PFSK-1 (cell line): ENCODE results near the gene PREX1.

Experiments used
- FOXP2 ChIP-seq: optimal IDR thresholded peaks from 2 replicates; pipeline ENCODE3; 2011; ENCODE audit warnings: borderline replicate concordance, control low read depth, inconsistent platforms; ENCODE audit not compliant: insufficient read depth; ENCODE audit errors: extremely low read length, extremely low read depth
- POLR2AphosphoS5 ChIP-seq: IDR thresholded peaks from 2 replicates; pipeline ENCODE4 v1.6.1; 2012; ENCODE audit warnings: low read depth, mild to moderate bottlenecking, control low read depth, low read length, moderate library complexity
- SIN3A ChIP-seq: IDR thresholded peaks from 2 replicates; pipeline ENCODE4 v1.6.1; 2012; ENCODE audit warnings: mild to moderate bottlenecking, low read length, moderate library complexity, borderline replicate concordance; ENCODE audit not compliant: insufficient read depth
- TAF1 ChIP-seq: IDR thresholded peaks from 2 replicates; pipeline ENCODE4 v1.6.1; 2012; ENCODE audit warnings: low read length, control low read depth, borderline replicate concordance; ENCODE audit not compliant: insufficient read depth
- TF ChIP-seq, protein P1 (sequence below), 2 experiments: IDR thresholded peaks; 2 replicates each; pipeline versions ENCODE4 v1.6.1 to v1.8.0; 2011 to 2012; ENCODE audit warnings: low read depth in 2 of 2, low read length in 2 of 2, control low read depth in 1 of 2, inconsistent platforms in 1 of 2, mild to moderate bottlenecking in 1 of 2, moderate library complexity in 1 of 2; ENCODE audit not compliant: insufficient read depth in 1 of 2

The PREX1 gene

DNA sequence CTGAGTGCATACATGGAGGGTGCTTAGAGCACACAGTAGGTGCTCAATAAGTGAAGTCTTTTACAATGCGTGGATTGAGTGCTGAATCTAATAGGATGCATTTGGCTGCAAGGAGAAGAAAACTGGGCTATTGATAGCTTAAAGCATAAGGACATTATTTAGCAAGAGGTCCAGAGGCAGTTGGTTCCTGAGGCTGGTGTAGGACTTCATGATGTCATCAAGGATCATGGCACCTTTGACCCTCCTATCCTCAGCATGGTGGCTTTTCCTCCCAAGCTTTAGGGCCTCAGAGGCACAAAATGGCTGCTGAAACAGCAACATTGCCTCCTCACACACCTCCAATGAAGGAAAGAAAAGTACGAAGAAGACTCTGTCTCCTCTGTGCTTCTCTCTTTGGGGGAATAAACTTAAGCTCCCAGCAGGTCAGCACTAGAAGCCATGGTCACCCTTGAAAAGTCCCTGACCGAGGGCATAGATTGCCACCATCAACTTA is 3.1 kb upstream of the PREX1 start:
- TF ChIP-seq FOXP2 (no peak), SIN3A (no peak), POLR2AphosphoS5 (no peak), TAF1 (no peak)
- TF ChIP-seq, protein P1, sequence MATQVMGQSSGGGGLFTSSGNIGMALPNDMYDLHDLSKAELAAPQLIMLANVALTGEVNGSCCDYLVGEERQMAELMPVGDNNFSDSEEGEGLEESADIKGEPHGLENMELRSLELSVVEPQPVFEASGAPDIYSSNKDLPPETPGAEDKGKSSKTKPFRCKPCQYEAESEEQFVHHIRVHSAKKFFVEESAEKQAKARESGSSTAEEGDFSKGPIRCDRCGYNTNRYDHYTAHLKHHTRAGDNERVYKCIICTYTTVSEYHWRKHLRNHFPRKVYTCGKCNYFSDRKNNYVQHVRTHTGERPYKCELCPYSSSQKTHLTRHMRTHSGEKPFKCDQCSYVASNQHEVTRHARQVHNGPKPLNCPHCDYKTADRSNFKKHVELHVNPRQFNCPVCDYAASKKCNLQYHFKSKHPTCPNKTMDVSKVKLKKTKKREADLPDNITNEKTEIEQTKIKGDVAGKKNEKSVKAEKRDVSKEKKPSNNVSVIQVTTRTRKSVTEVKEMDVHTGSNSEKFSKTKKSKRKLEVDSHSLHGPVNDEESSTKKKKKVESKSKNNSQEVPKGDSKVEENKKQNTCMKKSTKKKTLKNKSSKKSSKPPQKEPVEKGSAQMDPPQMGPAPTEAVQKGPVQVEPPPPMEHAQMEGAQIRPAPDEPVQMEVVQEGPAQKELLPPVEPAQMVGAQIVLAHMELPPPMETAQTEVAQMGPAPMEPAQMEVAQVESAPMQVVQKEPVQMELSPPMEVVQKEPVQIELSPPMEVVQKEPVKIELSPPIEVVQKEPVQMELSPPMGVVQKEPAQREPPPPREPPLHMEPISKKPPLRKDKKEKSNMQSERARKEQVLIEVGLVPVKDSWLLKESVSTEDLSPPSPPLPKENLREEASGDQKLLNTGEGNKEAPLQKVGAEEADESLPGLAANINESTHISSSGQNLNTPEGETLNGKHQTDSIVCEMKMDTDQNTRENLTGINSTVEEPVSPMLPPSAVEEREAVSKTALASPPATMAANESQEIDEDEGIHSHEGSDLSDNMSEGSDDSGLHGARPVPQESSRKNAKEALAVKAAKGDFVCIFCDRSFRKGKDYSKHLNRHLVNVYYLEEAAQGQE (IDR thresholded peaks at IDR 0.05; ENCODE audit: insufficient read depth in 1 of 2, low read depth in 2 of 2, low read length in 2 of 2), result no peak

GRCh38 chr20:48829940-48830339 is 2.1 kb upstream of the PREX1 start:
- TF ChIP-seq, protein P1 (IDR thresholded peaks at IDR 0.05; ENCODE audit: insufficient read depth in 1 of 2, low read depth in 2 of 2, low read length in 2 of 2), result no peak
- TF ChIP-seq SIN3A, result no peak
- no peak for TF ChIP-seq FOXP2
- TF ChIP-seq TAF1, result no peak
- no peak for TF ChIP-seq POLR2AphosphoS5

DNA sequence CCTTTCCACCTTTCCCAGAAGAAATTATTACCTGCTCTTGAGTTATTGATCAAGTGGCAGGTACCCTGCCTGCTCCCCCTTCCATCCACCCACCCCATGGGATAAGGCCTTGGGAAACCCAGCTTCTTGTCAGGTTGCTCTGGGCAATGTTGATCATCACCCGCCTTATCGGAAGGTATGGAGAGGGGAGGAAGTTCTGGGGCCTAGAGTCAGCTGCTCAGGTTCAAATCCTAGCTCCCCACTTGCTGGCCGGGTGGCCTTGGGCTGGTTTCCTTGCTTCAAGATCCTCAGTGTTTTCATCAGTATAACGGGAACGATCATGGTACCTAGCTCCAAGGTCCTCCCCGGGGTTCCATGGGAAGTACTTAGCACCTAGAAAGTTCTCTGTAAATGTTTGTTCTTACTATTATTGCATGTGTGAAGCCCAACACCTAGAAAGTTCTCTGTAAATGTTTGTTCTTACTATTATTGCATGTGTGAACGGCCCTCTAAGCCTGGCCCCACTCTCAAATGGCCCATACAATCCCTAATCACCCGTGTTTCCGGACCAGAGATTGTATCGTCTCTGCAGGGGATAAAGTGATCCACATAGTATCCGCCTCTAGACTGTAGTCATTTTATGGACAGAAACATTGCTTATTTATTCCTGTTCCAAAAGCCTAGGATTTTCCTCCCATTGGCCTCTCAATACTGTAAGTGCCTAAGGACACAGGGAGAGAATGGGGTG is 1.1 kb upstream of the PREX1 start:
- TF ChIP-seq FOXP2, result no peak
- no peak for TF ChIP-seq POLR2AphosphoS5
- TF ChIP-seq, protein P1 (IDR thresholded peaks at IDR 0.05; ENCODE audit: insufficient read depth in 1 of 2, low read depth in 2 of 2, low read length in 2 of 2), result no peak
- TF ChIP-seq SIN3A, result no peak
- no peak for TF ChIP-seq TAF1

DNA sequence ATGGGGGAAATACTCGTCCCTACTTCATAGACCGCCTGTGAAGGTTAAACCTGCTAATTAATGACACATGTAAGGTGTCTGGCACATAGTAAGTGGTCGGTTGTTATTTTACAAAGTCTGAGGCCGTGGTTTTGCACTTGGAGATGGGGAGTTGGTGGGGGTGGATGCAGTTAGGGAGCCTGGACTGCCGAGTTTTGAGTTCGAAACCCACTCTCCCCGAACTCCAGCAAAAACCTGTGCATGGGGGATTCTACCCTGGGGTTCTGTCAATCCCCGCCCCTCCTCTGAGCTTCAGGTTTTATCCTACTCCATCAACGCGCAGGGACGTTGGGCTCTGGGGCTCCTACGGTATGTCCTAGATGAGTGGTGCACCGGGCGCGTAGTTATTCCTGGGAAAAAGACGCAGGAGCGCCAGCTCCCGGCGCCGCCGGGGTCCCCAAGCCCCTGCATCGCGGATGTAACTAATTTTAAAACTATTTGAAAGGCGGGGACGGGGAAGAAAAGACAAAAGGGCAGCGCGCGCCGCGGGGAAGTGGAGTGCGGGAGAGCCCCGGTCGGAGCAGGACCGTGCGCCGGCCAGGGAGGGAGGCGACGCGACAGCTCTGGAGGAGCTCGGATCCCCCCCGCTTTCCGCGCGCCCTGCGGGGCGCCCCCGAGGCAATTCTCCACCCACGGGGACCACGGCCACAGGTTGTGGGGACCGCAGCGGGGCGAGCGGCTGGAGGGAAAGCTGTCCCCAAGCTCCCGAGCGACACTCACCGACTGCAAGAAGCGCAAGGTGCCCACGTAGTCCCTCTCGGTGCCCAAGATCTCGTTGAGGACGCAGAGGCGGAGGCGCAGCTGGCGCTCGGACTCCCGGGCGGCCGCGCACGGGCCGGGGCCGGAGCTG is 672 bp downstream of the PREX1 start:
- no peak for TF ChIP-seq TAF1
- TF ChIP-seq, protein P1 (IDR thresholded peaks at IDR 0.05; ENCODE audit: insufficient read depth in 1 of 2, low read depth in 2 of 2, low read length in 2 of 2), result no peak
- TF ChIP-seq SIN3A, result no peak
- TF ChIP-seq FOXP2, result no peak
- no peak for TF ChIP-seq POLR2AphosphoS5
